GM12878 (cell line): ENCODE measurements around the gene MRPS14. TPM values are rescaled to one million over a fixed set of nuclear protein-coding genes. Genes with fewer than 3 reads are reported as not detected.

Experiments used
- ATAC-seq: fragments of 200-7000 bp; cut with Tn5 transposase; 3 replicates; pipeline ENCODE4 v1.9.1; 2020; ENCODE audit warnings: mild to moderate bottlenecking, moderate library complexity
- BruUV-seq: library from RNA; stranded (reverse); fragments of 400-500 nt; replicated peaks from 2 replicates; lab custom pipeline; 2021; lab: Mats Ljungman, UMichigan
- CTCF ChIA-PET: fragments of 300-600 bp; sonication (Branson Sonifier 250); formaldehyde crosslinking; extraction: SDS; loops from one replicate; lab custom pipeline; 2021; ENCODE audit warnings: inconsistent platforms; lab: Yijun Ruan, JAX
- POLR2A ChIA-PET: fragments of 350-600 bp; formaldehyde crosslinking; extraction: SDS; loops from one replicate; lab custom pipeline; 2021; ENCODE audit warnings: inconsistent platforms; lab: Charles Lee
- RAD21 ChIA-PET: fragments of 300-600 bp; sonication (Branson Sonifier 250); formaldehyde crosslinking; loops from one replicate; lab custom pipeline; 2023; ENCODE audit warnings: antibody characterized with exemption; ENCODE audit not compliant: unreplicated experiment; lab: Charles Lee
- SMC1A ChIA-PET: fragments of 300-600 bp; sonication (Branson Sonifier 250); formaldehyde crosslinking; loops from one replicate; lab custom pipeline; 2023; ENCODE audit not compliant: unreplicated experiment, uncharacterized antibody; lab: Charles Lee
- DNase-seq: peaks from one replicate; pipeline ENCODE4 v3.0.0-alpha.2; 2011; ENCODE audit warnings: low read depth, low spot score
- FAIRE-seq: peaks from 3 replicates; lab custom pipeline; 2011; peaks lifted over from hg19 to GRCh38; lab: Jason Lieb, UNC
- H2AFZ ChIP-seq: 2 replicates; pipeline ENCODE4 v1.6.0; 2011; ENCODE audit warnings: low read depth, low read length, control low read depth; ENCODE audit not compliant: control insufficient read depth
- H3K27ac ChIP-seq: 2 replicates; pipeline ENCODE4 v1.5.1; 2011; ENCODE audit warnings: control low read depth; ENCODE audit not compliant: control insufficient read depth, insufficient read depth
- H3K27me3 ChIP-seq, 2 experiments: replicated peaks in 1 of 2; 2 replicates each; pipeline versions ENCODE4 v1.6.0 to v1.6.1; 2011; ENCODE audit warnings: low read length in 1 of 2; ENCODE audit not compliant: control insufficient read depth in 2 of 2, insufficient read depth in 2 of 2
- H3K36me3 ChIP-seq, 2 experiments: 2 replicates each; pipeline ENCODE4 v1.5.1; 2011; ENCODE audit warnings: low read length in 1 of 2; ENCODE audit not compliant: control insufficient read depth in 2 of 2, insufficient read depth in 2 of 2
- H3K4me1 ChIP-seq: 2 replicates; pipeline ENCODE4 v1.6.1; 2011; ENCODE audit warnings: mild to moderate bottlenecking, low read length, moderate library complexity, mixed read lengths; ENCODE audit not compliant: control insufficient read depth, insufficient read depth
- H3K4me2 ChIP-seq: 2 replicates; pipeline ENCODE4 v1.6.0; 2011; ENCODE audit warnings: control low read depth; ENCODE audit not compliant: control insufficient read depth, insufficient read depth
- H3K4me3 ChIP-seq: fragments of 200-600 bp; sonication (generic); 2 replicates; pipeline ENCODE4 v1.5.1; 2016
- H3K79me2 ChIP-seq: 2 replicates; pipeline ENCODE4 v1.6.0; 2011; ENCODE audit warnings: low read length; ENCODE audit not compliant: control insufficient read depth, insufficient read depth
- H3K9ac ChIP-seq: 2 replicates; pipeline ENCODE4 v1.8.0; 2011; ENCODE audit warnings: low read length, control low read depth, mixed read lengths; ENCODE audit not compliant: control insufficient read depth, insufficient read depth
- H3K9me3 ChIP-seq: replicated peaks from 3 replicates; pipeline ENCODE4 v1.5.1; 2011; ENCODE audit warnings: mild to moderate bottlenecking, low read length; ENCODE audit not compliant: control insufficient read depth, insufficient read depth
- H4K20me1 ChIP-seq: 2 replicates; pipeline ENCODE4 v1.6.0; 2011; ENCODE audit not compliant: control insufficient read depth, insufficient read depth
- CBFB ChIP-seq: IDR thresholded peaks from 2 replicates; pipeline ENCODE4 v1.6.1; 2016; ENCODE audit warnings: antibody characterized with exemption, low read depth
- E2F4 ChIP-seq: IDR thresholded peaks from 2 replicates; pipeline ENCODE4 v1.6.1; 2012; ENCODE audit warnings: low read depth, low read length, improper control_type of control experiment
- IKZF2 ChIP-seq, 2 experiments: fragments of 450-650 bp; IDR thresholded peaks; 2 replicates each; pipeline ENCODE4 v1.6.1; 2017; ENCODE audit warnings: mild to moderate bottlenecking in 2 of 2, moderate library complexity in 2 of 2
- IRF4 ChIP-seq: IDR thresholded peaks from 2 replicates; pipeline ENCODE4 v1.6.1; 2011; ENCODE audit warnings: low read depth, low read length
- KLF5 ChIP-seq: fragments of 450-650 bp; IDR thresholded peaks from 2 replicates; pipeline ENCODE4 v1.6.1; 2014; ENCODE audit warnings: mild to moderate bottlenecking; ENCODE audit not compliant: partially characterized antibody
- MTA2 ChIP-seq: fragments of 450-650 bp; IDR thresholded peaks from 2 replicates; pipeline ENCODE4 v1.6.1; 2016; ENCODE audit warnings: low read depth, mild to moderate bottlenecking, moderate library complexity
- MTA3 ChIP-seq: IDR thresholded peaks from 2 replicates; pipeline ENCODE4 v1.6.1; 2012; ENCODE audit warnings: low read length, inconsistent platforms, borderline replicate concordance
- POU2F2 ChIP-seq: IDR thresholded peaks from 3 replicates; pipeline ENCODE4 v1.6.1; 2011; ENCODE audit warnings: low read depth, mild to moderate bottlenecking, low read length, borderline replicate concordance
- SIN3A ChIP-seq: IDR thresholded peaks from 2 replicates; pipeline ENCODE4 v1.6.1; 2012; ENCODE audit warnings: low read depth, low read length, improper control_type of control experiment
- SIX5 ChIP-seq: IDR thresholded peaks from 2 replicates; pipeline ENCODE4 v1.6.1; 2011; ENCODE audit warnings: mild to moderate bottlenecking, low read depth, low read length, moderate library complexity; ENCODE audit not compliant: severe bottlenecking
- SUZ12 ChIP-seq: fragments of 200-600 bp; sonication (generic); IDR thresholded peaks from one replicate; pipeline ENCODE4 v1.6.1; 2018; ENCODE audit warnings: antibody characterized with exemption, mild to moderate bottlenecking; ENCODE audit not compliant: unreplicated experiment
- TAF1 ChIP-seq: IDR thresholded peaks from 2 replicates; pipeline ENCODE4 v1.6.1; 2011; ENCODE audit warnings: mild to moderate bottlenecking, low read depth, low read length, borderline replicate concordance
- ZNF384 ChIP-seq: IDR thresholded peaks from 2 replicates; pipeline ENCODE4 v1.6.1; 2012; ENCODE audit warnings: low read depth, mild to moderate bottlenecking, low read length, improper control_type of control experiment, borderline replicate concordance
- WGBS: methylation state at CpG from one replicate; pipeline ENCODE4 v1.1.6; 2016; ENCODE audit warnings: low lambda C conversion rate; ENCODE audit not compliant: insufficient replicate concordance, insufficient coverage; ENCODE audit errors: missing lambda C conversion rate; 5-methylcytosine and 5-hydroxymethylcytosine counted together
- in situ Hi-C: fragments of 300-500 bp; cut with MboI; formaldehyde crosslinking; loops from 9 replicates; pipeline ENCODE4 v1.14.3; 2018; ENCODE audit warnings: mixed read lengths
- intact Hi-C: fragments of 100-400 bp; cut with micrococcal nuclease; formaldehyde crosslinking; loops from one replicate; pipeline ENCODE4 v1.14.2; 2022; ENCODE audit not compliant: unreplicated experiment
- polyA plus RNA-seq, 11 experiments: library from polyadenylated mRNA; depleted of rRNA in 4 of 11; unstranded in 6 of 11; stranded (reverse) in 5 of 11; fragments of >200 nt; fragmentation: Nextera tagmentation in 4 of 11; fragmentation: Illumina TruSeq in 1 of 11; extraction: Ambion mirVana in 4 of 11; extraction: Trizol in 1 of 11; gene quantifications; 1 replicate in 1 of 11; 2 replicates in 10 of 11; pipeline versions ENCODE4 v1.2.1 to v1.2.3, GENCODE V29; 2011 to 2016; ENCODE audit warnings: inconsistent platforms in 2 of 11, missing spikeins in 2 of 11, low read depth in 1 of 11
- total RNA-seq, 4 experiments: library from RNA; depleted of rRNA in 3 of 4; stranded (reverse); fragments of >200 nt in 3 of 4; fragmentation: Illumina TruSeq in 1 of 4; extraction: Trizol in 1 of 4; gene quantifications; 2 replicates each; pipeline versions ENCODE4 v1.2.1 to v1.2.3, GENCODE V29; 2013 to 2021
- TF ChIP-seq, protein P1 (sequence below): fragments of 450-650 bp; formaldehyde crosslinking; IDR thresholded peaks from 2 replicates; pipeline ENCODE4 v1.4.0; 2022; ENCODE audit warnings: mild to moderate bottlenecking, moderate library complexity
- TF ChIP-seq, protein P2 (sequence below): IDR thresholded peaks from 2 replicates; pipeline ENCODE4 v1.6.1; 2012; ENCODE audit warnings: low read depth, low read length, improper control_type of control experiment
- TF ChIP-seq, protein P3 (sequence below): fragments of 450-650 bp; IDR thresholded peaks from 2 replicates; pipeline ENCODE4 v1.6.1; 2017; ENCODE audit warnings: low read depth, mild to moderate bottlenecking, moderate library complexity

The MRPS14 gene
- total and polyA plus RNA-seq, 10 of the 15 experiments (the other 5 are each of a cell fraction or from before 2014, with no cell fraction given): 31.1 to 224 (median 50.4) TPM

- ChIA-PET RAD21 (interaction anchor here (0.7 to 4.1 kb wide), 11 partner anchors 10 to 164 kb away, joined by 3 to 59 read pairs (median 4); partner anchors contain the start of gene CACYBP), CTCF (interaction anchor here (0.8 to 1.7 kb wide), 4 partner anchors 10 to 35 kb away, joined by 3 to 7 read pairs (median 5); no protein-coding TSS in a partner anchor), POLR2A (interaction anchor here (0.8 to 7.2 kb wide), 5 partner anchors 11 to 90 kb away, joined by 3 to 74 read pairs (median 5); partner anchors contain the start of gene CACYBP), SMC1A (interaction anchor here (1.0 to 5.2 kb wide), 18 partner anchors 11 to 165 kb away, joined by 3 to 44 read pairs (median 5); partner anchors contain the start of gene CACYBP)
- Histone ChIP-seq H4K20me1 (no peaks in the 10 kb centered on the region), H3K27ac (no peak overlapping the region), H3K79me2 (no peaks in the 10 kb centered on the region), H3K36me3 (0 out of 4 replicates have a peak, but pooled peaks cover 0 to 2% of the 10 kb centered on the region in 2 experiments), H3K4me3 (no peak overlapping the region), H3K9me3 (no peaks in the 10 kb centered on the region), H3K27me3 (no peaks in the 10 kb centered on the region), H3K9ac (no peak overlapping the region), H3K4me1 (peaks cover 23% of the 10 kb centered on the region), H3K4me2 (no peak overlapping the region), H2AFZ (no peak overlapping the region)
- ATAC-seq (peak; percentile 72), DNase-seq (no peak), FAIRE-seq (no peak)
- BruUV-seq: no TSS peak
- intact Hi-C loops: no loop called here
- in situ Hi-C loops: no loop called here
- 56% methylated on average over 6 of the region's 6 CpGs for WGBS
- TF ChIP-seq TAF1 (no peak), MTA3 (no peak), KLF5 (no peak), ZNF384 (no peak), IRF4 (no peak), E2F4 (no peak), IKZF2 (IDR thresholded peaks at IDR 0.05) (peak; percentile 31 to 54; a peak in 2 of 4 replicates), SIN3A (no peak), CBFB (no peak), SUZ12 (no peak), POU2F2 (peak; percentile 14; the same call in 1 of the 3 replicates), MTA2 (peak; percentile 29; the same call in 1 of the 2 replicates), SIX5 (no peak)
- TF ChIP-seq, protein P1, sequence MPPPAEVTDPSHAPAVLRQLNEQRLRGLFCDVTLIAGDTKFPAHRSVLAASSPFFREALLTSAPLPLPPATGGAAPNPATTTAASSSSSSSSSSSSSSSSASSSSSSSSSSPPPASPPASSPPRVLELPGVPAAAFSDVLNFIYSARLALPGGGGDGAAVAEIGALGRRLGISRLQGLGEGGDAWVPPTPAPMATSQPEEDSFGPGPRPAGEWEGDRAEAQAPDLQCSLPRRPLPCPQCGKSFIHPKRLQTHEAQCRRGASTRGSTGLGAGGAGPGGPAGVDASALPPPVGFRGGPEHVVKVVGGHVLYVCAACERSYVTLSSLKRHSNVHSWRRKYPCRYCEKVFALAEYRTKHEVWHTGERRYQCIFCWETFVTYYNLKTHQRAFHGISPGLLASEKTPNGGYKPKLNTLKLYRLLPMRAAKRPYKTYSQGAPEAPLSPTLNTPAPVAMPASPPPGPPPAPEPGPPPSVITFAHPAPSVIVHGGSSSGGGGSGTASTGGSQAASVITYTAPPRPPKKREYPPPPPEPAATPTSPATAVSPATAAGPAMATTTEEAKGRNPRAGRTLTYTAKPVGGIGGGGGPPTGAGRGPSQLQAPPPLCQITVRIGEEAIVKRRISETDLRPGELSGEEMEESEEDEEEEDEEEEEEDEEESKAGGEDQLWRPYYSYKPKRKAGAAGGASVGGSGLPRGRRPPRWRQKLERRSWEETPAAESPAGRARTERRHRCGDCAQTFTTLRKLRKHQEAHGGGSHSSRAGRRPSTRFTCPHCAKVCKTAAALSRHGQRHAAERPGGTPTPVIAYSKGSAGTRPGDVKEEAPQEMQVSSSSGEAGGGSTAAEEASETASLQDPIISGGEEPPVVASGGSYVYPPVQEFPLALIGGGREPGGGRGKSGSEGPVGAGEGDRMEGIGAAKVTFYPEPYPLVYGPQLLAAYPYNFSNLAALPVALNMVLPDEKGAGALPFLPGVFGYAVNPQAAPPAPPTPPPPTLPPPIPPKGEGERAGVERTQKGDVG (CRISPR knock-in tag): no peak
- TF ChIP-seq, protein P2, sequence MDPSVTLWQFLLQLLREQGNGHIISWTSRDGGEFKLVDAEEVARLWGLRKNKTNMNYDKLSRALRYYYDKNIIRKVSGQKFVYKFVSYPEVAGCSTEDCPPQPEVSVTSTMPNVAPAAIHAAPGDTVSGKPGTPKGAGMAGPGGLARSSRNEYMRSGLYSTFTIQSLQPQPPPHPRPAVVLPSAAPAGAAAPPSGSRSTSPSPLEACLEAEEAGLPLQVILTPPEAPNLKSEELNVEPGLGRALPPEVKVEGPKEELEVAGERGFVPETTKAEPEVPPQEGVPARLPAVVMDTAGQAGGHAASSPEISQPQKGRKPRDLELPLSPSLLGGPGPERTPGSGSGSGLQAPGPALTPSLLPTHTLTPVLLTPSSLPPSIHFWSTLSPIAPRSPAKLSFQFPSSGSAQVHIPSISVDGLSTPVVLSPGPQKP: peak; percentile 90
- TF ChIP-seq, protein P3, sequence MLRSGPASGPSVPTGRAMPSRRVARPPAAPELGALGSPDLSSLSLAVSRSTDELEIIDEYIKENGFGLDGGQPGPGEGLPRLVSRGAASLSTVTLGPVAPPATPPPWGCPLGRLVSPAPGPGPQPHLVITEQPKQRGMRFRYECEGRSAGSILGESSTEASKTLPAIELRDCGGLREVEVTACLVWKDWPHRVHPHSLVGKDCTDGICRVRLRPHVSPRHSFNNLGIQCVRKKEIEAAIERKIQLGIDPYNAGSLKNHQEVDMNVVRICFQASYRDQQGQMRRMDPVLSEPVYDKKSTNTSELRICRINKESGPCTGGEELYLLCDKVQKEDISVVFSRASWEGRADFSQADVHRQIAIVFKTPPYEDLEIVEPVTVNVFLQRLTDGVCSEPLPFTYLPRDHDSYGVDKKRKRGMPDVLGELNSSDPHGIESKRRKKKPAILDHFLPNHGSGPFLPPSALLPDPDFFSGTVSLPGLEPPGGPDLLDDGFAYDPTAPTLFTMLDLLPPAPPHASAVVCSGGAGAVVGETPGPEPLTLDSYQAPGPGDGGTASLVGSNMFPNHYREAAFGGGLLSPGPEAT: peak; percentile 52; the same call in 1 of the 2 replicates
Observed at GRCh38 chr1:174964261-174964971, 58.8 kb downstream of the MRPS14 start.
